Endothelial cell of hepatic sinusoid (primary cell): Measurements from ENCODE around the gene STXBP1.

Experiments used
- in situ Hi-C: cut with HindIII; loops from 2 replicates; pipeline ENCODE4 v1.10.0; 2017; ENCODE audit warnings: low sequenced_read_pairs

Gene STXBP1

DNA sequence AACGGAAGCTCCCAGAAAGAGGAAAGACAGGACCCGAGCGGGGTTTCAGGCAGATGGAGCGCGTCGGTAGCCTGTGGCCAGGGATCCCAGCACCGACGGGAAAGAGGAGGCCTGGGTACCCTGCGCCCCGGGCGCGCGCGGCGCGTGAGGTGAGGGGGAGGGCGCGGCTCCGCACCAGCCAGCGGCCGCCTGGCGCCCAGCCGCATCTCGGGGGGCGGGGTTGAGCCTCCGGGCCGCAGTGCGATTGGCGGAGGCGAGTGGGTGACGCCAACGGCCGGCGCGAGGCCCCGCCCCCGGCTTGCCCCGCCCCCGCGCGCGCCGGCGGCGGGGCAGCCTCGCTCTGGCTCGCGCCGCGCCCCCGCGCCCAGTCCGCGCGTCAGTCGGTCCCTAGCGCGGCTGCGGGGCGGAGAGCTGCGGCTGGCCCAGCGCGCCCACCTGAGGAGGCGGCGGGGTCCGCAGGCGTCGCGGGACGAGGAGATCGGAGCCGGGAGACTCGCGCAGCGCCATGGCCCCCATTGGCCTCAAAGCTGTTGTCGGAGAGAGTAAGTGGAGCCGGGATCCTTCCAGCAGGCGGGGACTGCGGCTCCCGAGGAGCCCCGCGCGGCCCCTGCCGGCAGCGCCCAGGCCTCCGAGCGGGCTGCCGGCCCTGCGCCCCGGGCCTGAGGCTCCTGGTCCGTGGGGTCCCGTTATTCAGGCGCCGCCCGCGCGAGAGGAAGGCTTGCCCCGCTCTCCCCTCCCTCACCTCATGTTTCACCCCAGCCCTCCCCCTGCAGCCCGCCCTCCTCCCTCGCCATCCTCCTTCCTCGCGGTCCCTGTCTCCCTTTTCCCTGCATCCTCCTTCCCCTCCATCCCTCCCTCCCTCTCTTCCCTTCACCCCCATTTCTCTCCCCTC, at the start of gene STXBP1:
Gene STXBP1 (plus strand): TSS at position 379 of the 892 bp plus-strand sequence. CDS start 127 bp downstream, at position 506.
- in situ Hi-C loops = no loop called here

- in situ Hi-C loops = no loop called here
Measured at GRCh38 chr9:127562279-127562796, 49.7 kb upstream of the STXBP1 start.

DNA sequence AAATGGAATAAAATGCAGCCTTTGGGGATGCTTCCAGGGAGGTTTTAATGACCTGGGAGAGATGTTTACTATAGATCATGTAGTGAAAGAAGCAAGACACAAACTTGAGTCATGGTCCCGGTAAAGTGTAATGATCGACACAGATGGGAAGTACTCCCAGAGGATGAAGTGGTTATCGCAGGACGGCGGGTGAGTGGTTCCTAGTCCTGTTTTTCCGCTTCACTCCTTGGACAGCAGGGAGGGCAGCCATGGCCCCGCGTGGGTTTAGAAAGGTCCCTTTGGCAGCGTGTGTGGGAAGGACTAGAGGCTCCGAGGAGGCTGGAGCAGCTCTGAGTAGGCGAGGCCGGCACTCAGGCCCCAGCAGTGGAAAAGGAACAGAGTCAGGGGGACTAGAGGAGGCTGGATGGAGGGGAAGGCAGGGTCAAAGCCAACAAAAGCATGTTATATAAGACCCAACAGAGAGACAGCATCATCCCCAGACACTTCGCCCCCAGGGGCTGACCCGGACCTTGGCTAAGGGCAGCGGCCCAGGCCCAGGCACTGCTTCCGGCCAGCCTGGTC, 49.2 kb upstream of the STXBP1 start:
- in situ Hi-C loops = no loop called here

DNA sequence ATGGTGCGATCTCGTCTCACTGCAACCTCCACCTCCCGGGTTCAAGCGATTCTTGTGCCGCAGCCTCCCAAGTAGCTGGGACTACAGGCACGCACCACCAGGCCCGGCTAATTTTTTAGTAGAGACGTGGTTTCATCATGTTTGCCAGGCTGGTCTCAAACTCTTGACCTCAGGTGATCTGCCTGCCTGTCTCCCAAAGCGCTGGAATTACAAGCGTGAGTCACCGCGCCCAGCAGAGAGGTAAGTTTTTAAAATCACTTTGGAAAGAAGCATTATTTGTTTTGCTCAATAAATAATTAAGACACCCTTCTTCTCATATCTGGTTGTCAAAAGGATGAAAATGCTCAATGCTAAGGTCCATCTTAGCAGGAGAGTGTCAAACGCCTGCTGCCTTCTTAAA, 48.5 kb upstream of the STXBP1 start:
- in situ Hi-C loops = no loop called here

GRCh38 chr9:127565231-127565630, 46.8 kb upstream of the STXBP1 start:
- in situ Hi-C loops = no loop called here

- in situ Hi-C loops = no loop called here
Measured at GRCh38 chr9:127566351-127567001, 45.6 kb upstream of the STXBP1 start.

DNA sequence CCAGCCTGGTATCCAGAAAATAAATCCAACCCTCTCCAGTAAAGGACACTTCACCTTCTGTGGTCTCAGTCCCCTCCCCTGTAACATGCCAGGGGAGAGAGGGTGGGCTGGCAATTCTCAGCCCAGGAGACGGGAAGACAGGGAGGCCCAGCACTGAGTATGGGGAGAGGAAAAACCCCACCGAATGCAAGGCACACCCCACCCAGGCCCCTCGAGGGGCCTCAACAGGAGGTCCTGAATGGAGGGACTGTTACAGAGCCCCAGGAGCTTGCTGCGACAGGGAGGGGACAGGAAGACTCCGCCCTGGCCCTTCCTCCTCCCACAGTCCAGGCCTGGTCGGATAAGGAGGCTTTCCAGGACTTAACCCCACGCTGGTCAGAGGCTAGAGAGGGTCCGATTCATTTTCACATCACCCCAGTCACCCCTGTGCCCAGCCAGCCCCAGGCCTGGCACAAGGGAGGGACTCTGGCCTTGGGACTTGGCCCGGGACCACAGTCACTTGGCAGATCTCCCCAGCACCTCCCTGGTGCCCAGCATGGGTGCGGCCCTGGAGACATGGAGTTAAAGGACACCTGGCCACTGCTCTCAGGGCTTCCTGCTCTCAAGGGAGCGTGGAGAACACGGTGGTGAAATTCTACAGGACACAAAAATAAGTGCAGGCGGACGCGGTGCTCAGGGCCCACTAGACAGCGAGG, 44.9 kb upstream of the STXBP1 start:
- in situ Hi-C loops = no loop called here

GRCh38 chr9:127567730-127568617, 44.1 kb upstream of the STXBP1 start:
- in situ Hi-C loops = no loop called here

- in situ Hi-C loops = no loop called here
Measured at GRCh38 chr9:127568618-127568970, 43.5 kb upstream of the STXBP1 start.

DNA sequence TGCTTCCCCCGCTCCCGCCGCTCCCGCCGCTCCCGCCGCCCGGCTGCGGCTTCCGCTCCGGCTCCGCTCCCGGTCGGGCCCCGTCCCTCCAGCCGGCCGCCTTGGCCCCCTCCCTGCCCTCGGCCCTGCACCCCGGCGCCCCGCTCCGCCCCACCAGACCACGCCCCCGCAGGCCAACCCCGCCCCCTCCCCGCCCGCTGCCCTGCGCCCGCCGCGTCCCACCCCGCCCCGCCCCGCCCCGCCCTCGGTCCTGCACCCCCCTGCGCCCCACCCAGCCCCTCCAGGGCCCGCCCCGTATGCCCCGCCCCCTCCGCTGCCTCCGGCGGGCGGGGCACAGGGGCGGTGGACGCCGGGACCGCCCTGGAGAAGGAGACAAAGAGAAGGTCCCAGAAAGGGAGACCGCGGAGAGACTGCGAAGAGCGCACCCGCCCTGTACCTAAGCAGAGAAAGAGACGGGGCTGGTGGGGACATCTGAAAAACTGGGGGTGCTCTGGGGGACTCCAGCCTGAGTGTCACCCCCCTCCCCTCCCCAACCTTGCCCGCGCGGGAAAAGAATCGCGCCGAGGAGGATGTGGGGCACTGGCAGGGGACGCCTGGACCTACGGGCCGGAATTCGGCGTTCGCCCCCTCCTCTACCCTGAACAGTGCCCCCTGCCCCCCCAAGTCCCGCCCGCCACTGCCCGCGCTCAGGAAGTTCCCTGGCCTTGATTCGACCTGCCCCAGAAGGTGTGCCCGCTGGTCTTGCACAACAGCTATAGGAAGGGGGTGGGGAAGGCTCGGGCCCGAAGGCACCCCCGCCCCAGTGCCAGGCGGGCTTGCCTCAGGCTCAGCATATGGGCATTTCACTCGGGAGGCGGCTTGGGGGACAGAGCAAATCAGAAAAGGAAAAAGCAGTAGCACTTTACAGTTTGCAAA, 42.8 kb upstream of the STXBP1 start:
- in situ Hi-C loops = no loop called here

DNA sequence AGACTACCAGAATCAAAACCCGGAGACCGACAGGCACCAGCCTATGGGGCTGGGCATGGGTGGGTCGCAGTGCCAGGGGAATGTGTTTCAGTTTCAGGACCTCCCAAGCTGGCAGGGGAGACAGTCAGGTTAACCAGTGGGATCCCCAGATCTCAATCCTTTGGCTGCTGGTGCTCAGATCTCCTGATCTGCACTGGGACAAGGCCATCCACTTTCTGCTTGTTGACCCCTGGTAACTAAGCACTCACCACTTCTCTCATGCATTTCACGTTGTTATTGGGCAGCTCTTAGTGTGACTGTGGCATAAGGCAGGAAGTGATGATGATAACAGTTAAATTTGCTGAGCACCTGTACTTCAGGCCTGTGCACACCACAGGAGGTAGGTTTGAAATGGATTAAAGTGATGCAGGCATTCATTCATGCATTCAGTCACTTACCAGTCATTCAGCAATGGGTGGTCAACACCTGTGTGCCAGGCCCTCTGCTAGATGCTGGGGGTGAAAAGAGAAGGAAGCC, 42.1 kb upstream of the STXBP1 start:
- in situ Hi-C loops = no loop called here

GRCh38 chr9:127570533-127571111, 41.5 kb upstream of the STXBP1 start:
- in situ Hi-C loops = no loop called here

DNA sequence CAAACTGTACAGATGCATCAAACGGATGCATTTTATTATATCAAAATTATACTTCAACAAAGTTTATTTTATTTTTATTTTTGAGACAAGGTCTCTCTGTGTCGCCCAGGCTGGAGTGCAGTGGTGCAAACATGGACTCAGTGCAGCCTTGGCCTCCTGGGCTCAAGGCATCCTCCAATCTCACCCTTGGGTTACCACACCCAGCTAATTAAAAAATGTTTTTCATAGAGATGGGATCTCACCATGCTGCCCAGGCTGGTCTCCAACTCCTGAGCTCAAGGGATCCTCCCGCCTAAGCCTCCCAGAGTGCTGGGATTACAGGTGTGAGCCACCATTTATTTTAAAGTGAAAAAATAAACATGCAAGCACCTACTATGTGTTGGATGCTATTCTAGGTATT, 40.1 kb upstream of the STXBP1 start:
- in situ Hi-C loops = no loop called here

- in situ Hi-C loops = no loop called here
Measured at GRCh38 chr9:127572961-127573721, 38.9 kb upstream of the STXBP1 start.

DNA sequence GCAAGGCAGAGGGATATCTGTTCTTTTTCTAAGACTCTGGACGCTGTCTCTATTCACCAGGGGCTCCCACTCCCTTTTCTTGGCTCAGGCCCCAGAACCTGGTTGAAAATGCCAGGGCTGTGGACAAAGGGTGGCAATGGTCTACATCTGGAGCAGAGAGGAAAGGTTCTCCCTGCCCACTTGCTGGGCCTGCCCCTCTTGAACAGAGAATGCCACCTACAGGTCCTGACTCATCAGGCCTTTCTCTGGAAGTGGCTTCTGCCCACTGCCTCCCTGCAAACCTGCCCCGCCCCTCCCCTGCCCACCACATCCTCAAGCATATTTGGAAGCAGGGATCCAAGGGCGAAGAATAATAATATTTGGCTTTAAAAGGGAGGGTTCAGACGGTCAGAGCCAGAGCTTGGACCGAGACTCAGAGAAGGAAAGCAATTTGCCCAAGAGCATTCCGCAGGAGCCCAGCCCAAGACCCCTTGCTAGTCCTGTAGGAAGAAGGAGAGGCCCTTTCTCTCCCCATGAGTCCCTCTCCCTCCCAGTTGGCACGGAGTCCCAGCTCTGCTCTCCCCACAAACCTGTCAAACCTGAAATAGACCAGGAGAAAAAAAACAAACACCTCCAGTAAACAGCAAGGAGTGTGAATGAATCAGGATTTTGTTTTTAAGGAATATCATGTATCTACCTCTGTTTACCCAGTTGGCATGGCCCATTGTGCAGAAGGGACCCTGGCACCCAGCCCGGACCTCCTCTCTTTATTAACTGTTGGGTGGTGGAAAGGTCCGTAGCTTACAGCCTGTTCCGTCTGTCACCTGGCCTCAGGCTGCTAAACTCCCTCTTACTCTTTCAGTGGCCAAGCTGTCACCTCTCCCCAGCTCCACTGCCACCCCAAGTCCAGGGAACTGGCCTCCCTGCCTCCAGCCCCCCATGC, 37.7 kb upstream of the STXBP1 start:
- in situ Hi-C loops = no loop called here

- in situ Hi-C loops = no loop called here
Measured at GRCh38 chr9:127575875-127576778, 36.0 kb upstream of the STXBP1 start.
